ENCODE measurements around the gene FLRT1.

Gene FLRT1

GRCh38 chr11:64052938-64053622 is 17.3 kb downstream of the FLRT1 start:
- no peak for DNase-seq
- TF ChIP-seq EZH2phosphoT487 (IDR thresholded peaks at IDR 0.05; ENCODE audit: low read length) (no peak), EZH2 (optimal IDR thresholded peaks at IDR 0.05; ENCODE audit: low read depth, low read length) (no peak), CTCF (IDR thresholded peaks at IDR 0.05; ENCODE audit: low read length) (no peak)
- no peaks in the 10 kb centered on the region for H3K4me1 ChIP-seq (ENCODE audit: low read length)
- H2AFZ ChIP-seq (ENCODE audit: low read length): no peak overlapping the region
- H3K27me3 ChIP-seq (replicated peaks; ENCODE audit: insufficient read depth, low read length): no peaks in the 10 kb centered on the region
- no peak overlapping the region for H3K9ac ChIP-seq (ENCODE audit: low read length)
- no peaks in the 10 kb centered on the region for H3K36me3 ChIP-seq (replicated peaks; ENCODE audit: insufficient read depth, low read length)
- H4K20me1 ChIP-seq (ENCODE audit: insufficient read depth, low read length): no peaks in the 10 kb centered on the region
- no peaks in the 10 kb centered on the region for H3F3A ChIP-seq (ENCODE audit: insufficient read depth, low read length)
- no peaks in the 10 kb centered on the region for H3K9me3 ChIP-seq (replicated peaks; ENCODE audit: insufficient read depth, low read length)
- H3K9me2 ChIP-seq (replicated peaks; ENCODE audit: insufficient read depth, low read length): no peaks in the 10 kb centered on the region
- H3K4me3 ChIP-seq (ENCODE audit: low read length): no peak overlapping the region
- H3K27ac ChIP-seq (ENCODE audit: low read length): no peak overlapping the region
- H3K79me2 ChIP-seq (ENCODE audit: low read length): no peaks in the 10 kb centered on the region
- no peak overlapping the region for H3K4me2 ChIP-seq (ENCODE audit: low read depth, low read length)

GRCh38 chr11:64053699-64054098 is 18.0 kb downstream of the FLRT1 start:
- TF ChIP-seq EZH2phosphoT487 (IDR thresholded peaks at IDR 0.05; ENCODE audit: low read length) (no peak), CTCF (IDR thresholded peaks at IDR 0.05; ENCODE audit: low read length) (no peak), EZH2 (optimal IDR thresholded peaks at IDR 0.05; ENCODE audit: low read depth, low read length) (no peak)
- H3K27ac ChIP-seq (ENCODE audit: low read length): no peak overlapping the region
- H3K36me3 ChIP-seq (replicated peaks; ENCODE audit: insufficient read depth, low read length): no peaks in the 10 kb centered on the region
- H3F3A ChIP-seq (ENCODE audit: insufficient read depth, low read length): no peaks in the 10 kb centered on the region
- no peak overlapping the region for H3K4me2 ChIP-seq (ENCODE audit: low read depth, low read length)
- H3K79me2 ChIP-seq (ENCODE audit: low read length): no peaks in the 10 kb centered on the region
- no peaks in the 10 kb centered on the region for H3K9me2 ChIP-seq (replicated peaks; ENCODE audit: insufficient read depth, low read length)
- H3K9ac ChIP-seq (ENCODE audit: low read length): no peak overlapping the region
- no peaks in the 10 kb centered on the region for H3K4me1 ChIP-seq (ENCODE audit: low read length)
- H4K20me1 ChIP-seq (ENCODE audit: insufficient read depth, low read length): no peaks in the 10 kb centered on the region
- H3K27me3 ChIP-seq (replicated peaks; ENCODE audit: insufficient read depth, low read length): no peaks in the 10 kb centered on the region
- H3K9me3 ChIP-seq (replicated peaks; ENCODE audit: insufficient read depth, low read length): no peaks in the 10 kb centered on the region
- no peak overlapping the region for H2AFZ ChIP-seq (ENCODE audit: low read length)
- no peak for DNase-seq
- no peak overlapping the region for H3K4me3 ChIP-seq (ENCODE audit: low read length)

GRCh38 chr11:64055077-64055476 is 19.3 kb downstream of the FLRT1 start:
- H3K9me3 ChIP-seq (replicated peaks; ENCODE audit: insufficient read depth, low read length): no peaks in the 10 kb centered on the region
- H4K20me1 ChIP-seq (ENCODE audit: insufficient read depth, low read length): no peaks in the 10 kb centered on the region
- H3K4me1 ChIP-seq (ENCODE audit: low read length): no peaks in the 10 kb centered on the region
- no peak overlapping the region for H3K27ac ChIP-seq (ENCODE audit: low read length)
- H3K9ac ChIP-seq (ENCODE audit: low read length): no peak overlapping the region
- no peaks in the 10 kb centered on the region for H3K79me2 ChIP-seq (ENCODE audit: low read length)
- H3F3A ChIP-seq (ENCODE audit: insufficient read depth, low read length): no peaks in the 10 kb centered on the region
- H3K4me2 ChIP-seq (ENCODE audit: low read depth, low read length): no peak overlapping the region
- H3K36me3 ChIP-seq (replicated peaks; ENCODE audit: insufficient read depth, low read length): no peaks in the 10 kb centered on the region
- no peak overlapping the region for H3K4me3 ChIP-seq (ENCODE audit: low read length)
- no peaks in the 10 kb centered on the region for H3K9me2 ChIP-seq (replicated peaks; ENCODE audit: insufficient read depth, low read length)
- TF ChIP-seq CTCF (IDR thresholded peaks at IDR 0.05; ENCODE audit: low read length) (no peak), EZH2 (optimal IDR thresholded peaks at IDR 0.05; ENCODE audit: low read depth, low read length) (no peak), EZH2phosphoT487 (IDR thresholded peaks at IDR 0.05; ENCODE audit: low read length) (no peak)
- no peak overlapping the region for H2AFZ ChIP-seq (ENCODE audit: low read length)
- no peak for DNase-seq
- no peaks in the 10 kb centered on the region for H3K27me3 ChIP-seq (replicated peaks; ENCODE audit: insufficient read depth, low read length)
